ENCODE measurements around the gene NACC2. TPM values are rescaled to one million over a fixed set of nuclear protein-coding genes. Genes with fewer than 3 reads are reported as not detected.

Gene NACC2
- total RNA-seq, 1 donor from 2014 or later, result 8.1 TPM

- H3K27ac Mint-ChIP-seq (ENCODE audit: unreplicated experiment), result no peak overlapping the region
- H3K4me1 Mint-ChIP-seq, result peaks cover 11% of the 10 kb centered on the region
- DNase-seq (ENCODE audit: low read depth, low spot score), result no peak
Measured at GRCh38 chr9:136107155-136107952, 12.3 kb upstream of the NACC2 start.

GRCh38 chr9:136105398-136106135 lies 10.5 kb upstream of the NACC2 start:
- no peak for DNase-seq (ENCODE audit: low read depth, low spot score)
- no peaks in the 10 kb centered on the region for H3K36me3 Mint-ChIP-seq (ENCODE audit: low read depth)
- peaks cover 10% of the 10 kb centered on the region for H3K27me3 Mint-ChIP-seq (ENCODE audit: low read depth)
- no peaks in the 10 kb centered on the region for H3K9me3 Mint-ChIP-seq
- TF ChIP-seq CTCF (conservative IDR thresholded peaks at IDR 0.05), result no peak
- no peak overlapping the region for H3K4me3 Mint-ChIP-seq
- peaks cover 11% of the 10 kb centered on the region for H3K4me1 Mint-ChIP-seq
- no peak overlapping the region for H3K27ac Mint-ChIP-seq (ENCODE audit: unreplicated experiment)

More at GRCh38 chr9:136107155-136107952, 12.3 kb upstream of the NACC2 start:
- Mint-ChIP-seq H3K4me3 (peak overlapping the region; percentile 19), H3K27me3 (ENCODE audit: low read depth) (peaks cover 14% of the 10 kb centered on the region), H3K9me3 (no peaks in the 10 kb centered on the region), H3K36me3 (ENCODE audit: low read depth) (no peaks in the 10 kb centered on the region)
- no peak for TF ChIP-seq CTCF (conservative IDR thresholded peaks at IDR 0.05)

GRCh38 chr9:136104916-136105315 lies 9.8 kb upstream of the NACC2 start:
- Mint-ChIP-seq H3K27me3 (ENCODE audit: low read depth) (peaks cover 4% of the 10 kb centered on the region), H3K9me3 (no peaks in the 10 kb centered on the region), H3K4me1 (peaks cover 5% of the 10 kb centered on the region), H3K27ac (ENCODE audit: unreplicated experiment) (no peak overlapping the region), H3K4me3 (no peak overlapping the region), H3K36me3 (ENCODE audit: low read depth) (no peaks in the 10 kb centered on the region)
- no peak for DNase-seq (ENCODE audit: low read depth, low spot score)
- TF ChIP-seq CTCF (conservative IDR thresholded peaks at IDR 0.05), result no peak

GRCh38 chr9:136104488-136104800 lies 9.4 kb upstream of the NACC2 start:
- peaks cover 3% of the 10 kb centered on the region for H3K27me3 Mint-ChIP-seq (ENCODE audit: low read depth)
- H3K4me1 Mint-ChIP-seq, result peaks cover 4% of the 10 kb centered on the region

More at GRCh38 chr9:136104488-136104800, 9.4 kb upstream of the NACC2 start:
- Mint-ChIP-seq H3K4me3 (no peak overlapping the region), H3K36me3 (ENCODE audit: low read depth) (no peaks in the 10 kb centered on the region), H3K27ac (ENCODE audit: unreplicated experiment) (no peak overlapping the region), H3K9me3 (no peaks in the 10 kb centered on the region)
- no peak for DNase-seq (ENCODE audit: low read depth, low spot score)
- TF ChIP-seq CTCF (conservative IDR thresholded peaks at IDR 0.05), result no peak

Measured in neural crest cell (in vitro differentiated cells).